GM10847 (cell line): ENCODE results near the gene DRD3.

Experiments used
- POLR2A ChIP-seq: IDR thresholded peaks from 2 replicates; pipeline ENCODE4 v1.6.1; 2011; ENCODE audit not compliant: insufficient read length; ENCODE audit errors: extremely low read depth

DRD3 gene

DNA sequence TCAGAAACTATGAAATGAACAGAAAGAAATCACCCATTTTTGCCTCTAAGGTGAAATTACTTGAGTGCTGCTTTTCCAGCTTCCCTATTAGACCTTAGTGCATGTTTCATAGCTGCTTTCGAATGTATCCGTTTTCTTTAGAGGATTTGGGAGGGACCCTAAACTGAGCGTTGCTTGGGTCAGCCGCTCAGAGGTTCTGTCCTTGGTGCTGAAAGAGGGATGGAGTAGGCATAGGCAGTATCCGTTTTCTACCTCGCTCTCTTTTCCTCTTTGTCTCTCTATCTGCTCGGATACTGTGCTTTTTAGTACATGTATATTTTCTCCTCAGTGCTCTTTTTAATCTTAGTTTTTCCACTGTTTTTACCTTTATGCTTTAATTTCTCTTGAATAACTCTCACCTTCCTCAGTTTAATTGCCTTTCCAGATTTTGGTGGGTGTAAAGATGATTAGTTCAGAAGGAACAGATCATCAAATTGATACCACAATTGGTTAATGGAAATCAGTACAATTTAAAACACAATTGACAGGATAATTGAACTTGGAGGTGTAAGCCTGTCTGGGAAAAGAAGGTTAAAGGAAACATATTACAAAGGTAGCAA lies at the start of gene DRD3:
DRD3 (minus strand) TSS at position 283 of the 599 bp plus-strand sequence. CDS start 7,060 bp downstream, outside the sequence.
- no peak for TF ChIP-seq POLR2A

DNA sequence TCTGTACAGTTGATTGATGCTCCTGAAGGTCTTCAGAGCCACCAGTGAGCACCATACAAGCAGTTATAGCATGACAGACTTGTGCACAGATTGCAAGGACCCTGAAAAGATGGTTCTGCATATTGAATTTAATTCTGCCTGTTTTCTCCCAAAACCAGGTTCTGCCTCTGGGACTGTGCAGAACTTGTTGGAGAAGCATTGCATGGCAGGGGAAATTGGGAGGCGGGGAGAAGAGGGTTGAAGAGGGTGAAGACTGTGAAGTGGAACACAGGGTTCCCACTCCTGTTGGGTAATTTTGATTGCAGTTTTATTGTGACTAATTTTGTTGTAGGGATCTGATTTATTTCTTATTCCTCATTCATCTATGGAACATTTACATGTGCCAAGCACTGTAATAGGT lies 48.2 kb upstream of the DRD3 start:
- TF ChIP-seq POLR2A: no peak

DNA sequence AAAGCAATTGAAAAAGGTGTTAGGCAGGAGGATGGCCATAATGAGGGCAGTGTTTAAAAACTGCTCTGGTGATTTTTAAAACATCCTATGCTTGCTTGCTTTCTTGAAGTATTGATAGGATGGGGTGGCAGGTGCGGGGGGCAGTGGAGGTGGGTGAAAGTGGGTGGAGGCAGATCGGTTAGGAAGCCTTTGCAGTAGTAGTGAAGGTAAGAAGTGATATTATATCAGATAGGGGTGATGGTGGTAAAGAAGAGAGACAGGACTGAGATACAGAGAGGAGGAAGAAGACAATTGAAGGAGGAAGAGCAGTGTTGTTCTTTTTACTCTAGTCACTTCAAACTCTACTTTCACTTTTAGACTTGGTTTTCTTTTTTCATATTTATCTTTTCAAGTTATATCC lies 47.5 kb upstream of the DRD3 start:
- TF ChIP-seq POLR2A: no peak

DNA sequence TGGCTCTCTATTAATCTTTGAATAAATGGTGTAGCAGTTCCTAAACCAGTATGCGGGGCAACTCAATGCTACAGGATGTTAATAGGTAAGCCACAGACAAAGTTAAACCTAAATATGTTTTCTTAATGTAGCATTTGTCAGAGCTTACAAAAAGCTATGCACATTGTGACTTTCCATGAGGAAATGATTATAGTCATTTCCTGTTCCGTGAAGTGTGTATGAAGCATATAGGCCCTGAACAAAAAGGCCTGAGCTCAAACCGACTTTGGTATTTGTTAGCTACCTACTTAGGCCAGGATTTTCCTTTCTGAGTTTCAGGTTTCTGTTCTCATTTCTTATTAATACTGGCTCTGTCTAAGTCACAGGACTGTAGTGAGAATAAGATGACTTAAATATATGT lies 44.3 kb upstream of the DRD3 start:
- no peak for TF ChIP-seq POLR2A

DNA sequence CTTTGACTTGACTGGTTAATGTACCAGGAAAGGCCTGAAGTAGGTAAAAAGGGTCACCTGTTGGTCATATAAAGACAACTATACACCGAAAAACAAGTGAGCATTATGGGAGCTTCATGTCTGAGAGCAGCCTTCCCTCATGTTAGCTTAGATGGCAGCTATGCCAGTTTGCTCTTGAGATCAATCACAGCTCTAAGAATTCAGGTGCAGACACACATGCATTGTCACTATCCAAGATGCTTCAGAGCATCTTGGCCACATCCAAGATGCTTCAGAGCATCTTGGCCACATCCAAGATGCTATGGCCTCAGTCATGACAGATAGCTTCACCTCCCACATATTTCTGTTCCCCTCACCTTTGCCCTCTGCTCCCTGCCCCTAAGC lies 43.0 kb upstream of the DRD3 start:
- TF ChIP-seq POLR2A: no peak

DNA sequence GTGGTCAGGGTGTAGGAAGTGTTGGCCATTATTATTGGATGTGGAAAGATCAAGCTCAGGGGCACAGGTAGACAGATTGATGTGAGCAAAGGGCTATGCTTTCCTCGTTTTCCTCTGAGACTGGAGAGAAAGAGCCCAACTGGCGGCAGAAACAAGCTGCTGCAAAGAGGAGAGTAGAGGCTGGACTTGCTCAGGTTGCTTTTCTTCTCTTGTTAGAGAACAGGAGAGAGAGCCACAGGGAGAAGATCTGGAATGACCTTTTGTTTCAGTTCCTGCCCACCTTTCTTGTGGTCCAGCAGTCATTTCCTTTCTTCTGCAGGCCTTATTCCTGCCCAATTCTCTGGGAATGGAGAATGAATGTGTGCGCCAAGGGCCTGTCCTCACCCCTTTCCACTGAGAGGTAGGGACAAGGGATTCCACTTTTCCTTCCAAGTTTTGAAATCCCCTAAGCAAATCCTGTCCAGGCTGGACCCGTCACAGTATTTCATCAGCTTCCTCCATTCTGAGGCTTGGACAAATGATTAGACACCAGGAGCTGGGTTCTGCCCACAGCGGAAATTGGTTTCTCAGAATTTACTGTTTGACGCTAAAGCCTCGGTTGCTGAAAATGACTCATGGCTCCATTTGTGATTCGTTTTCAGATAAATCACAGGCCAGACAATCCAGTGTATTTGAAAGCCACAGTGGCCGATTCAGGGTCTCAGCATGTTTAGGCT lies 42.5 kb upstream of the DRD3 start:
- no peak for TF ChIP-seq POLR2A

DNA sequence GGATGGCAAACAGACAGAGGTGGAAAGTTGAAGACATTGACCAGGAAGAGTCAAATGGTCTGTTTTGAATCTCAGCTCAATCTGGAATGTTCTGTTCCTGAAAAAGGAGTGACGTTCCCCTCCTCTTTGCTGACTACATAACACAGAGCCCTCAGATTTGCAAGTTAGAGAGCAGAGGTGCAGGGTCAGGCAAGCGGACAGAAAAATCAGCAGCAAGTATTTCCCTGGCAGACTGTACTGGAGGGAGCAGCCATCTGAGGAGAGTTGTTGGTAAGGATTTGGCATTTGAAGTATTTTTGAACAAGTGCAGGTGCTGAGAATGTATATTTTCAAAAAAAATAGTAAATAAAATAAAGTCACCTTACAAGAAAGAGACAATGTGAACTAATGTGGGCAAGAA lies 40.9 kb upstream of the DRD3 start:
- TF ChIP-seq POLR2A: no peak

DNA sequence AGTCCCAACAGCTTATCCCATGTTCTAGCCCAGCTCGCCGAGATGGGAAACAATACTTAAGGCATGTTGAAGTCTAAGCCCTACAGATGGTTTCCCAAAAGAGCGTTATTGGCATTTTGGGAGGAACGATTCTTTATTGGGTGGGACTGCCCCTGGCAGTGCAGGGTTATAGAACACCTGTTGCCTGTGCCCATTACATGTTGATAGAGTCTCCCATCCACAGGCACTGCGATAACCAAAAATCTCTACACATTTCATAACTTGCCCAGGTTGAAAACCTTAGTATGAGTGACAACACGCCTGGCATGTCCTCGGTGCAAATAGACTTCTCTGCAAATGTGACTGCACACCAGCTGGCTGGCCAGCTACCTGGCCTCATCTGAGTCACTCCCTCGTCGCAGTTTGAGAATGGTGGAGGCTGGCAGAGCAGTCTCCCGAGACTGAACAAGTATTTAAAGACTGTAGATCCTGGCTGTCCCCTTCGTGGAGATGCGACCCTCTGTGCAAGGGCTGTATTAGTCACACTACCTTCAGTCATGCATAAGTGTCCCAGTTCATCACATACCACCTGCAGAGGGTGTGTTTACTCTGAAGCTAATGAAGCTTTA lies 39.8 kb upstream of the DRD3 start:
- no peak for TF ChIP-seq POLR2A

DNA sequence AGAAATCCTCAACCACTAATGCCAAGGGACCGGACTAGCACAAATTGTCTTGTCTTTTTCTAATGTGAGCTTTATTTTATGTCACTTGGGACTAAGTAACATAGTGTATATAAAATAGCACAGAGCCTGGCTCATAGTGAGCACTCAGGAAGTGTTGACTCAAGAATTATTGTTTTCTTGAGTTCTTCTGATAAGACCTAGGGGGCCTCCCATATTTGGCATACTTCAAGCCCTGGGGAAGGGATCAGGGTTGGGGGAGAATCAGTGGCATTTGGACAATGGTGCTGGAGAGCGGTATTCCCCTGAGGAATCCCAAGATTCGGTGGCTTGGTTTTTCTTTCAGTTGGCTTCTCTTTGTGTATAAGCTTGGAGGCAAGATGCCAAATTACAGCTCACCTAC lies 39.2 kb upstream of the DRD3 start:
- TF ChIP-seq POLR2A: no peak

DNA sequence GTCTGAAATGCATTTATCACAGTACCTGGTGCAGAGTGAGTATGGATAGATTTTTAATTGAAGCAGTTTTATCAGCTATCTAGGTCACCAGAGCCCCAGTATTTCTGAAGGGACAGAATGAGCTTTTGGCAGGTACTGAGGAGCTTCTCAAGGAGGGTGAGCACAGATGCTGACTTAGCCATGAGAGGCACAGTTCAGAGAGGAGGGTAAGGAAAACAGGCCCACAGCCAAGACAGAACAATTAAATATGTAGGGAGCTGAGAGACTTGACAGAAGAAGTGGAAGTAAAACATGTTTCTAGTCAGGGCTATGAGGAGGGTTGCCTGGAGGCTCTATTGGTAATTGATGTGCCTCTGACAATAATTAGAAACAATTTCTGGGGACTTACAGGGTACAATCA lies 38.4 kb upstream of the DRD3 start:
- TF ChIP-seq POLR2A: no peak

DNA sequence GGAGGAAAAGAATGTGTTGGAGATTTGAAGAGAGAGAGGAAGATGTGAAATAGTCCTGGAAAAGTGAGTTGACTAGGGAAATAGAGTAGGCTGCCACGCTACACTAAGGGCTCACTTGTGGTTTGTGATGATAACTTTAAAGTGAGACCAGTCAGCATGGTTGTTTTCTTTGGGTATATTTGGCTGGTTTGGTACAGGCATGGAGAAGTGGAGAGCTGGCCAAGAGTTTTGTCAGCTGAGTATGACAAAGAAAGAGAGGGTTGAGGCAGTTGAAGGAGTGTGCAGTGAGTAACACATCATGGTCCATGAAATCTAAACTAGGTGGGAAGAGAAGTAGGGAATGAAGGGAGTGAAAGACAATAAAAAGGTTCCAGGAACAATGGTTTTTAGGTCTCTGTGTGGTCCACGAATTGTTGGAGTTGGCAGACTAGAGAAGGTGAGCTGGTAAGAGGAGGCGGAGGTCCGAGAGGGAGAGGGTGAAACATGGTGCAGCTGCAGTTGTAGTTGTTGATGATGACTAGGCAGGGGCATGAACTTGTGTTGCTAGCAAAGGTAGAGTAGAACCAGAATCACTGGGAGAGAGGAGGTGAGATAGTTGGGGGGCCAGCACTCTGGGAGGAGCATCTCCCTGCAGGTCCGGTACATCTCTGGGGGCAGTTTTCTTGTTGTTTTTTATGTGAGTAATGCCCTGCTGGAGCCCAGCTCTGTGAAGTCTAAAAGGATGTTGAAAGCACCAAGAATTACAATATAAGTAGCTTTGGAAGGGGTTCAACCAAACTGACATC lies 37.5 kb upstream of the DRD3 start:
- TF ChIP-seq POLR2A: no peak

DNA sequence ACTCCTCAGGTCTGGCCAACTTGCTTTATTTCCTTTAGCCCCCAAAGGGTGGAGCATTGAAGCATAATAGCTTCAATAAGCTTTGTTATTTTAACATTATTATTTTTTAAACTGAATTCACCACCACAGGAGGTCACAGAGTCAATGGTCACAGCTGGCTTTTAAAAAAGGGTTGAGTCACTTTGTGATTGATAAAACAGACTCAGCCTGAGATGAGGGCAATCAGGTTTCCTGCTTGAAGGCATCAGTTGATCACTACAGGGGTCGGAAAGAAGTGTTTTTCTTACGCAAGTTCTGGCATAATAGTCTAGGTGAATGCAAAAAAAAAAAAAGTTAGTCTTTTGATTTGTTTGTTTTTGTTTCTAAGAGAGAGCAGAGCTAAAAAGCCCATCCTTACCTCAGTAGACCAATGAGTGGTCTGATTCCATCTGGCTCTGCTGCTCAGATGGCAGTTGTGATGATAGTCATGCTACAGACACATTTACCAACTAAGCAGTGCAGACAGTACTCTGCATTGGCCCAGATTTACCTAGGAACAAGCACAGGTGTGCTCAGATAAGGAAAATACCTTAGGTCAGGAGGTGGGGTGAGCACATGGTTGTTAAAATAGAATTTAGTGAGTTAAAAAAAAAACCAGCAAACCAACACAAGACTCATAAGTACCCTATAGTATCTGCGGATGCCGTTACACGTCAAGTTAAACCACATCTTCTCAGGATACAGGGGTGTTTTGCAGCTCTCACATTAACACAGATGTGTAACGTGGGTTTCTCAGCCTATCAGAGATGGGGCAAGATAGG lies 35.9 kb upstream of the DRD3 start:
- no peak for TF ChIP-seq POLR2A

DNA sequence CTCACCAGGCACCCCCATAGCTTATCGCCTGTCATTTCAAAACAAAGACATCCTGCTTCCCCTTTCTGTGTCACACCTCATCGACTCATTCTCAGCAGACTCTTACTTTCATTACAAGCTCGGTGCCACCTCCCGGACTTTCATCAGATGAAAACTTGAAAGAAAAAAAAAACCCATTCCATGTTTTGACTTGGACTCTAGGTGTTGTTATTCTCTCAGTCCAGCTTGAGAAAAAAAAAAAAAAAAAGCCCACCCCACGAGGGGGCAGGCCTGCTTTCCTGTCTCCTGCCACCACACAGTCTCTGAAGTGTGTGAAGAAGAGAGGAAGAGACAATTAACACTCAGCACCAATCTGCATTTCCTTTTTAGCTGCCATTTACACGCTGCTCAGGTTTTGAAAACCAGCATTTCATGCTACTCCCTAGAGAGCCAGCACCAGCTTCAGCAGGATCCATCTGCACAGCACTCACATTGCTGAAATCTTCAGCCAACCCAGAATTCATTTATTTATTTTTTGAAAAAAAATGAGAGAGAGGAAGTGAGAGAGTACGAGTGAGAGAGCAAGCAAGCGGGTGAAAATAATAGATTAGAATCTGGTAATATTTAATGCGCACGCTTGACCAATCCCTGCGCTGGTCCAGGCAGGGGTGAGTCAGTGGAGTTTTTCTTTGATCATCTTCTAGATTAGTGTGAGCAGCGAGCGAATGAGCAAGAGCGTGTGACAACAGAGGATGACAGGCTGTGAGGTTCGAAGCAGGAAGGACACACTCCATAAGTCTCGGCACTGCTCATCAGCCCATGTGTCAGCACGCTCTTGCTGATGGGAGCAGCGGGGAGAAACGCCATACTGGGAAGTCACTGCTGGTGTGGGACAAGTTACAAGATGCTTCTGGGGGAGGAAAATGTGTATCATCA lies 35.0 kb upstream of the DRD3 start:
- TF ChIP-seq POLR2A: no peak

DNA sequence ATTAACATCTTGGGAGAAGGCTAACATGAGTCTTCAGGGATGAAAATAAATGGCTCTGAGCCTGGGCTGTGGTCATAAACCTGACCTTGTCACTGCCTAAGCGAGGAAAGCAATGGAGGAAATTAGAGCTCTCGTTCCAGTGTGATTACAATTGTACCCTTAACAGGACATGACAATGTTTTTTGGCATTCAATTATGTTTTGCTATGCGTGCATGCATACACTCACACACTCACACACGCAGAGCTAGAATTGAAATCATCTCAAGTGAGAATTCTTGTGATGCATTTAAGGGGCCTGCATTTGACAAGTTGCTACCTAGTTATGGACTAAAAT lies 34.4 kb upstream of the DRD3 start:
- TF ChIP-seq POLR2A: no peak

DNA sequence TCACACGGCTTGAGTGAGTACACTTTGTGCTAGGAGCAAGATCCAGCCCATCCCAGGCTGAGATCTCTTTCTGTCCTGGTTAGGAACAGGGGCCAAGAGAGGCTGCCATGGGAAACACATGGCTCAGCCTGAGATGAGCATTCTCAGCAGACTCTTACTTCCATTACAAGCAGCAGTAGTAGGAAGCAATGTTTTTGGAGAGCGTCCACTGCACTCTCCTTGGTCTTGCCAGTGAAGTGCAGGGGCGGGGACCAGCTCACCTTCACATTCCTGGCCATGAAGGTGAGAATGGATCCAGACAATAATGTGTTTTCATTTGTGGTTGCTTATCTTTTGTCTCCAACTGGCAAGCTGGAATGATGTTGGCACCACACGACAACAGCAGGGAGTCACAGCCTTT lies 33.8 kb upstream of the DRD3 start:
- no peak for TF ChIP-seq POLR2A

DNA sequence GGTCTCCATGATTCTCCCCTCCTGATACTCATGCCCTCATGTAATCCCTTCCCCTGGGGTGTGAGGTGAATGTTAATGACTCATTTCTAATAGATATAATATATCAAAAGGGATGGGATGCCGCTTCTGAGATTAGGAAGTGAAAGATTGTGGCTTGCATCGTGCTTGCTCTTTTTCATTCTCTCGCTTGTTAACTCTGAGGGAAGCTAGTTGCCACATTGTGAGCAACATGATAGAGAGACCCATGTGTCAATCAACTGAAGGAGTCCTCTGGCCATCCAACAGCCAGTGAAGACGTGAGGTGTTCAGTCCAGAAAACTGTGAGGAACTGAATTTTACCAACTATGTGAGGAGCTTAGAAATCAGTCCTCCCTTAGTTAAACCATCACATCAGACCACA lies 28.9 kb upstream of the DRD3 start:
- no peak for TF ChIP-seq POLR2A
